ENCODE results near the gene MYO9A. TPM values are rescaled to one million over a fixed set of nuclear protein-coding genes. Genes with fewer than 3 reads are reported as not detected.

MYO9A gene
- total and polyA plus RNA-seq, 5 donors from 2014 or later = 8.3 to 32.3 (median 11.5) TPM

DNA sequence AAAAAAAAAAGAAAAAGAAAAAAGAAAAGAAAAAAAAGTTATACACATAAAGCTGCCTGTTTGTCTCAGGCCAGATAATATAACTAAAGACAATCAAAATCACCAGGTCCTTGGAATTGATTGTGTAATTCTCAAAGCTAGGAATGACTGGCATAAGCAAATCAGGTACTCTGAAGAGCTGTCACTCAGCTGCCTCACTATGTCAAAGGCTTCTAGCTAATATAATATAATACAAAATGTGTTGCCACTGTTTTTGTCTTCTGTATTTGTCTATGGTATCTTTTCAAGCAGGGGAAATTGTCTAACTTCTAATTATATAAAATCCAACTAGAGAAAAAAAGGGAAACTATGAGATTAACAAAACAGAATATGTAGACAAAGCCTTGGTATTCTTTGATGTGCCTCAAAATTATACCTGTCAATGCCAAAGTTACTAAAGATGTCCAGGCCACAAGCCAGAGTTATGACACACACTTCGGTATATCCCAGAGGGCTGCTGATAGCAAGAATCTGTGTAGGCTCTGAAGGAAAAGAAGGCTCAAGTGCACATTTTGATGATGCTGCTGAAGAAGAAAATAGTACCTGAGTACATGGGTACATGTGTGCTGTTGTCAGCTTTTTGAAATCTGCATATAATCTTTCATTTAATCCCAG is 344.6 kb downstream of the MYO9A start:
- DNase-seq (no peak), ATAC-seq (ENCODE audit: low read depth in 2 of 2) (no peak)
- H3K4me1 ChIP-seq (ENCODE audit: control insufficient read depth, insufficient read depth, low read length, poor library complexity, severe bottlenecking) = no peaks in the 10 kb centered on the region
- peaks cover 18% of the 10 kb centered on the region for H3K27me3 Mint-ChIP-seq
- no peaks in the 10 kb centered on the region for H3K4me1 Mint-ChIP-seq
- H3K27me3 ChIP-seq (ENCODE audit: control insufficient read depth, insufficient read depth, low read length) = no peaks in the 10 kb centered on the region
- no peaks in the 10 kb centered on the region for H3K9me3 ChIP-seq (ENCODE audit: control insufficient read depth in 2 of 2, low read length in 2 of 2)
- no peaks in the 10 kb centered on the region for H3K36me3 ChIP-seq (ENCODE audit: control insufficient read depth, insufficient read depth, low read length)
- no peaks in the 10 kb centered on the region for H3K9me3 Mint-ChIP-seq
- H3K4me3 Mint-ChIP-seq = no peak overlapping the region
- H3K27ac ChIP-seq (ENCODE audit: insufficient read depth, low read length, poor library complexity, severe bottlenecking) = no peak overlapping the region
- no peak overlapping the region for H3K27ac Mint-ChIP-seq
- H3K4me3 ChIP-seq (ENCODE audit: low read depth, low read length) = no peak overlapping the region
- no peaks in the 10 kb centered on the region for H3K36me3 Mint-ChIP-seq

Other genes with a start within 250 kb of the MYO9A start
- 0.15 TPM for gene SENP8, start 253 bp upstream of the MYO9A start, total RNA-seq
- 1 to 10 TPM in 3 of 4 donors, under 1 TPM in 1; 0.79 to 1.4 (median 1.3) TPM for gene SENP8, start 253 bp upstream of the MYO9A start, polyA plus RNA-seq
- gene GRAMD2A, start 79.6 kb upstream of the MYO9A start, total RNA-seq = not detected
- not detected for gene GRAMD2A, start 79.6 kb upstream of the MYO9A start, polyA plus RNA-seq
- 332 TPM for gene PKM, start 113.0 kb upstream of the MYO9A start, total RNA-seq
- gene PKM, start 113.0 kb upstream of the MYO9A start, polyA plus RNA-seq = 100 to 1,000 TPM; 380 to 510 (median 440) TPM
- gene PARP6, start 154.4 kb upstream of the MYO9A start, total RNA-seq = 101 TPM
- 10 to 100 TPM; 14.5 to 19.2 (median 16.0) TPM for gene PARP6, start 154.4 kb upstream of the MYO9A start, polyA plus RNA-seq
- 1.7 TPM for gene CELF6, start 202.0 kb upstream of the MYO9A start, total RNA-seq
- gene CELF6, start 202.0 kb upstream of the MYO9A start, polyA plus RNA-seq = under 1 TPM in 1 of 4 donors, not detected in 3; 0.14 TPM